HEK293T (cell line): Measurements from ENCODE around the gene TUBA1A.

Experiments
- BHLHE40 ChIP-seq: fragments of 450-650 bp; IDR thresholded peaks from 2 replicates; pipeline ENCODE4 v1.6.1; 2016; ENCODE audit warnings: mild to moderate bottlenecking, moderate library complexity, borderline replicate concordance
- CTBP1 ChIP-seq: fragments of 450-650 bp; IDR thresholded peaks from 2 replicates; pipeline ENCODE4 v1.6.1; 2016; ENCODE audit warnings: borderline replicate concordance
- ELF4 ChIP-seq: fragments of 450-650 bp; IDR thresholded peaks from 2 replicates; pipeline ENCODE4 v1.6.1; 2017; ENCODE audit warnings: antibody characterized with exemption
- FOXA1 ChIP-seq: fragments of 450-650 bp; IDR thresholded peaks from 2 replicates; pipeline ENCODE4 v1.6.1; 2016; ENCODE audit warnings: mild to moderate bottlenecking
- FOXK2 ChIP-seq: fragments of 450-650 bp; IDR thresholded peaks from 2 replicates; pipeline ENCODE4 v1.6.1; 2016; ENCODE audit warnings: mild to moderate bottlenecking
- FOXM1 ChIP-seq: fragments of 450-650 bp; IDR thresholded peaks from 2 replicates; pipeline ENCODE4 v1.6.1; 2017; ENCODE audit warnings: mild to moderate bottlenecking, borderline replicate concordance
- NFRKB ChIP-seq: fragments of 450-650 bp; IDR thresholded peaks from 2 replicates; pipeline ENCODE4 v1.6.1; 2016; ENCODE audit warnings: mild to moderate bottlenecking, moderate library complexity
- SP1 ChIP-seq: fragments of 450-650 bp; IDR thresholded peaks from 2 replicates; pipeline ENCODE4 v1.6.1; 2017
- SUZ12 ChIP-seq: fragments of 450-650 bp; IDR thresholded peaks from 2 replicates; pipeline ENCODE4 v1.6.1; 2016; ENCODE audit warnings: mild to moderate bottlenecking
- TARDBP ChIP-seq: fragments of 450-650 bp; IDR thresholded peaks from 2 replicates; pipeline ENCODE4 v1.6.1; 2016

DNA sequence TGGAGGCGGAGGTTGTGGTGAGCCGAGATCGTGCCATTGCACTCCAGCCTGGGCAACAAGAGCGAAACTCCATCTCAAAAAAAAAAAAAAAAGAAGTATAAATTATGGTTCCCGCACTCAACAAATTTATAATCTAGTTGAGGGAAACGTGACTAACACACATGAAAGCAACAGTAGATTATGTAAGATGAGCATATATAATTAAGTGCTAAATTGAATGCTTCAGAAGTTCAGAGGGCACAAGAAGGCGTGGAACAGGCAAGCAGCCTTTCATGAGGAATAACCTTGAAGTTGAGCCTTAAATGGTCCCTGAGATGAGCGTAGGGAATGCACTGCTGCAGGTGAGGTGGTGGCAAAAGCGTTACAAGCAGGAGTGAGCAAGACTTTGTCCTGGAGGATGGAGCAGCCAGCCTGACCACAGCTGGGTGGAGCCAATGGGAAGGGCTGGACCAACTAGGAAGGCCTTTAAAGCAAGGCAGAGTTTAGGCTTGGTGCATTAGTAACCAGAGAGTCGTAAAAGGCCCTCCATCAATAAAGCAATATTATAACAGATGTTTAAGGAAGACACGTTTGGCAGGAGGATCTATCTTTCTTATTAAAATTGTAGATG lies 30.6 kb upstream of the TUBA1A start:
- no peak for TF ChIP-seq FOXM1
- TF ChIP-seq ELF4, result no peak
- no peak for TF ChIP-seq SUZ12
- TF ChIP-seq FOXK2, result no peak
- no peak for TF ChIP-seq BHLHE40
- TF ChIP-seq NFRKB, result no peak
- no peak for TF ChIP-seq SP1
- TF ChIP-seq FOXA1, result no peak
- TF ChIP-seq TARDBP, result no peak
- TF ChIP-seq CTBP1, result no peak
